Measurements from ENCODE around the gene MLPH. TPM values are rescaled to one million over a fixed set of nuclear protein-coding genes. Genes with fewer than 3 reads are reported as not detected.

Gene MLPH
- total and polyA plus RNA-seq, 12 donors: 9.7 to 60.0 (median 40.8) TPM

DNA sequence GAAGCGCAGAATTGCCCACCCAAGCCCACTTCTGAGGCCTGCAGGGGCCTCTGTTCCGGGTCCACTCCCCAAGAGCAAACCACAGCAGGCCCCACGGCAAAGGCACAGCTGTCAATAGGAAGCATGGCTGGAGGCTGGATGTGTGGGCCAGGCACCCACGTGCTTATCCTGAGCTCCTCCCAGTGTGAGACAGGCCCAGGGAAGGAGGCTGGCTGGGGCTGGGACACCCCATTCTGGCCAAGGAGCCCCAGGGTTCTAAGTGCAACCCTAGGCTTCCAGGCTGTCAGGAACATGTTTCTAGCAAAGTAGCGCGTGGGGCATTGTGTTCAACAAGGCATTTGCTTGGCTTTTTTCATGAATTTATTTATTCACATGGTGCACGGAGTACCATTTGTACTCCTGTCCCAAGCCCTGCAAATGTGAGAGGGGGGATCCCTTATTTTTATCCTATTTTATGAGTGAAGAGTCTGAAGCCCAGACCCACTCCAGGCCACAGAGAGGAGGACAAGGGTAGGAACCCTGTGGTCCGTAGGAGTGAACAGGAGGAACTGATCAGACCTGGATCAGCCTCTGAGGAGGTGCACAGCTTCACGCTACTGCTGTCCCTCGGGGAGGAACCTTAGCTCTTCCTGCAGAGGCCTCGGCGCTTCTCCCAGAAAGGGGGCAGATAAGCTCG is 109.6 kb downstream of the MLPH start:
- 87 to 91% methylated on average over 13 of the region's 13 CpGs for WGBS, 2 donors
- Histone ChIP-seq H3K4me3 (no peak overlapping the region), H3K27ac (peak overlapping the region in 4 of 10 donors; percentile 1 to 79 (median 49)), H3K9me3 (no peaks in the 10 kb centered on the region), H3K36me3 (no peaks in the 10 kb centered on the region), H3K4me1 (peaks cover 7 to 48% (median 32%) of the 10 kb centered on the region in 9 donors), H3K27me3 (no peaks in the 10 kb centered on the region)
- ATAC-seq (no peak), DNase-seq (no peak)
- TF ChIP-seq, protein P1, sequence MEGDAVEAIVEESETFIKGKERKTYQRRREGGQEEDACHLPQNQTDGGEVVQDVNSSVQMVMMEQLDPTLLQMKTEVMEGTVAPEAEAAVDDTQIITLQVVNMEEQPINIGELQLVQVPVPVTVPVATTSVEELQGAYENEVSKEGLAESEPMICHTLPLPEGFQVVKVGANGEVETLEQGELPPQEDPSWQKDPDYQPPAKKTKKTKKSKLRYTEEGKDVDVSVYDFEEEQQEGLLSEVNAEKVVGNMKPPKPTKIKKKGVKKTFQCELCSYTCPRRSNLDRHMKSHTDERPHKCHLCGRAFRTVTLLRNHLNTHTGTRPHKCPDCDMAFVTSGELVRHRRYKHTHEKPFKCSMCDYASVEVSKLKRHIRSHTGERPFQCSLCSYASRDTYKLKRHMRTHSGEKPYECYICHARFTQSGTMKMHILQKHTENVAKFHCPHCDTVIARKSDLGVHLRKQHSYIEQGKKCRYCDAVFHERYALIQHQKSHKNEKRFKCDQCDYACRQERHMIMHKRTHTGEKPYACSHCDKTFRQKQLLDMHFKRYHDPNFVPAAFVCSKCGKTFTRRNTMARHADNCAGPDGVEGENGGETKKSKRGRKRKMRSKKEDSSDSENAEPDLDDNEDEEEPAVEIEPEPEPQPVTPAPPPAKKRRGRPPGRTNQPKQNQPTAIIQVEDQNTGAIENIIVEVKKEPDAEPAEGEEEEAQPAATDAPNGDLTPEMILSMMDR (IDR thresholded peaks at IDR 0.05): no peak
- intact Hi-C loops (cut with DNase I): loop anchor here in 3 of 10 donors (5.0 to 10.0 kb wide), 3 partner anchors 66 to 151 kb away; no protein-coding TSS in a partner anchor

DNA sequence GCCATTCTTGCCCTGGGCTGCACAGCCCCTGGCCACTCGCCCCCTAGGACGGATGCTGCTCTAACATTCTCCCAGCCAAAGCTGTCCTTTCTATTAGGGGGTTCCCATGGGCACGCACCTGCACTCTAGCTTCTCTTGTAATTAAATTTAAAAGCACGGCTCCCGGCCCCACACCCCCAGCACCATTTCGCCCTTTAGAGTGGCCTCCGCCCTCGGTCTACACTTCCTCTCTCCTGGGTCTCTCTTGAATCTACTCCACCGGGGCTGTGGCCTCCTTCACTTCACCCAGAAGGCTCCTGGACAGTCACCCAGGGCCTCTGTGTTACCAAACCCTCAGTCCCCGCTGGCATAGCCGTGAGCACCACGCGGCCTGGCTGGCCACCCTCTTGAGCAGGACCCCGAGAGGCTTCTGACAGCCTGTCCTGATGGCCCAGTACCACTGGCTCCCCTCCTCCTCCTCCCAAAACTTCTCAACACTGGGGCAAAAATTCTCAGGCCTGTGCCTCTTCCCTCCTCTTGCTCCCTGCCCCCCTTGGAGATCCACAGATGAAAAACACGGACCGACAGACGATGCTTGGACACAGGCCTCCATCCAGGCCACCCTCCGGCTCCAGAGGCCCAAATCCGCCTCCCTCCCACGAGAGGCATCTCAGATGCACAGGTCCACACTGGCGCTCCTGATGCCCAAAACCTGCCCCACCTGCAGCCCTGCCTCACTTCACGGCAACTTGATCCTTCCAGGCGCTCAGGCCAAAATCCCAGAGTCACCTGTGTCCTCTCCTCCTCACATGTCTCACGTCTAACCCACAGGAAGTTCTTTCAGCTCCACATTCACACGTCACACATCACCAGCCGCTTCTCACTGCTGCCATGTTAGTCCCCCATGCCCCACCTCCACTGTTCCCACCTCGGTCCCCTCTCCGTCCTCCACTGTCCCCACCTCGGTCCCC is 110.4 kb downstream of the MLPH start:
- 88 to 91% methylated on average over 29 of the region's 29 CpGs for WGBS, 2 donors
- TF ChIP-seq, protein P1 (IDR thresholded peaks at IDR 0.05): no peak
- no peaks in the 10 kb centered on the region for H3K27me3 ChIP-seq
- no peaks in the 10 kb centered on the region for H3K36me3 ChIP-seq
- DNase-seq (no peak), ATAC-seq (no peak)
- H3K4me3 ChIP-seq: no peak overlapping the region
- peak overlapping the region in 4 of 10 donors; percentile 1 to 79 (median 42) for H3K27ac ChIP-seq
- H3K9me3 ChIP-seq: no peaks in the 10 kb centered on the region
- H3K4me1 ChIP-seq: peaks cover 7 to 52% (median 35%) of the 10 kb centered on the region in 9 donors
- intact Hi-C loops (cut with DNase I): loop anchor here in 3 of 10 donors (5.0 to 10.0 kb wide), 3 partner anchors 65 to 150 kb away; no protein-coding TSS in a partner anchor

DNA sequence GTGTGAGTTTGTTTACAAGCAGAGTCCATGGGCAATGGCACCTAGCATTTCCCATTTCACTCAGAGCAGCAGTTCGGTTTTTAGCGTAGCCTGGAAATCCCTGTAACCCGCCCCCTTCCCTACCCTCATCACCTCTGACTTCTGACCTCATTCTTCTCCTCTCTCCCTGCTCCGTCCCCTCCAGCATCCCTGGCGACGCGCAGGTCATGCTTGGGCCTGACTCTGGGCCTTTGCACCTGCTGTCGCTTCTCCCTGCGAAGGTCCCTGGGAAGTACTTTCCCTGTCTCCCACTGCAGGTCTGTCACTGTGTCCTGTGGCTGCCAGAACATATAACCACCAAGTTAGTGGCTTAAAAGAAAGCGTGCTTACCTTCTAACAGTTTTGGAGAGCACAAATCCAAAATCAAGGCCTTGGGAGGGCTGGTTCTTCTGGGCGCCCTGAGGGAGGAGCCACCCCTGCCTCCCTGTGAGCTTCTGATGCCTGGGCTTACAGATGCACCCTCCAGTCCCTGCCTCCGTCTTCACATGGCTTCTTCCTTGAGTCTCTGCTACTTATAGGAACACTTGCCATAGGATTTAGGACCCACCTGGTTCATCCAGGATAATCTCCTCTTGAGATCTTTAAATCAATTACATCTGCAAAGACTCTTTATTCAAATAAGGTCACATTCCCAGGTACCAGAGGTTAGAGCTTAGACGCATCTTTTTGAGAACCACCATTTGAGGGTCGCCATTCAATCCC is 111.6 kb downstream of the MLPH start:
- Histone ChIP-seq H3K36me3 (no peaks in the 10 kb centered on the region), H3K27me3 (no peaks in the 10 kb centered on the region), H3K27ac (peak overlapping the region in 4 of 10 donors; percentile 4 to 91 (median 27)), H3K9me3 (no peaks in the 10 kb centered on the region), H3K4me3 (no peak overlapping the region), H3K4me1 (peaks cover 10 to 62% (median 41%) of the 10 kb centered on the region in 9 donors)
- TF ChIP-seq, protein P1 (IDR thresholded peaks at IDR 0.05): no peak
- ATAC-seq (no peak), DNase-seq (no peak)
- intact Hi-C loops (cut with DNase I): loop anchor here in 3 of 10 donors (5.0 to 10.0 kb wide), 3 partner anchors 64 to 149 kb away; no protein-coding TSS in a partner anchor
- 78 to 94% methylated on average over 14 of the region's 14 CpGs for WGBS, 2 donors

Measured in heart right ventricle (tissue), 16 donors.